Keratinocyte (primary cell): Measurements from ENCODE around the gene RPL38. TPM values are rescaled to one million over a fixed set of nuclear protein-coding genes. Genes with fewer than 3 reads are reported as not detected.

ENCODE experiments used
- DNase-seq: peaks from one replicate; pipeline ENCODE4 v3.0.0-alpha.2; 2011; ENCODE audit warnings: low read depth, missing footprints, low spot score
- FAIRE-seq: peaks from 2 replicates; lab custom pipeline; 2011; peaks lifted over from hg19 to GRCh38; lab: Jason Lieb, UNC
- H2AFZ ChIP-seq: 2 replicates; pipeline ENCODE4 v1.6.0; 2012; ENCODE audit warnings: low read length, control low read depth, inconsistent platforms; ENCODE audit not compliant: control insufficient read depth
- H3K27ac ChIP-seq: 2 replicates; pipeline ENCODE4 v1.5.1; 2011; ENCODE audit warnings: low read length; ENCODE audit not compliant: control insufficient read depth, insufficient read depth
- H3K27me3 ChIP-seq: 3 replicates; pipeline ENCODE4 v1.6.0; 2011; ENCODE audit warnings: low read length; ENCODE audit not compliant: control insufficient read depth, insufficient read depth; ENCODE audit errors: extremely low read depth
- H3K36me3 ChIP-seq, 2 experiments: 2 replicates in 1 of 2; 3 replicates in 1 of 2; pipeline ENCODE4 v1.5.1; 2011; ENCODE audit warnings: low read length in 2 of 2, mild to moderate bottlenecking in 1 of 2; ENCODE audit not compliant: control insufficient read depth in 2 of 2, insufficient read depth in 2 of 2; ENCODE audit errors: extremely low read depth in 1 of 2
- H3K4me1 ChIP-seq: 3 replicates; pipeline ENCODE4 v1.5.1; 2011; ENCODE audit warnings: low read length; ENCODE audit not compliant: control insufficient read depth, insufficient read depth; ENCODE audit errors: extremely low read depth
- H3K4me2 ChIP-seq: 3 replicates; pipeline ENCODE4 v1.6.0; 2011; ENCODE audit warnings: low read depth, low read length; ENCODE audit not compliant: control insufficient read depth, insufficient read depth; ENCODE audit errors: extremely low read depth
- H3K4me3 ChIP-seq, 3 experiments: fragments of 200-600 bp in 1 of 3; sonication (generic) in 1 of 3; 2 replicates in 2 of 3; 3 replicates in 1 of 3; pipeline ENCODE4 v1.5.1; 2011 to 2016; ENCODE audit warnings: low read length in 3 of 3, mild to moderate bottlenecking in 3 of 3, control low read depth in 2 of 3, inconsistent platforms in 1 of 3, low read depth in 1 of 3, mixed read lengths in 1 of 3, mixed run types in 1 of 3, moderate library complexity in 1 of 3; ENCODE audit not compliant: control insufficient read depth in 2 of 3, insufficient read depth in 2 of 3; ENCODE audit errors: extremely low read depth in 1 of 3
- H3K79me2 ChIP-seq: 2 replicates; pipeline ENCODE4 v1.6.0; 2012; ENCODE audit warnings: low read length; ENCODE audit not compliant: control insufficient read depth, insufficient read depth
- H3K9ac ChIP-seq: 3 replicates; pipeline ENCODE4 v1.6.0; 2011; ENCODE audit warnings: low read length; ENCODE audit not compliant: control insufficient read depth, insufficient read depth; ENCODE audit errors: extremely low read depth
- H3K9me1 ChIP-seq: 3 replicates; pipeline ENCODE4 v1.6.0; 2011; ENCODE audit warnings: low read length; ENCODE audit not compliant: control insufficient read depth, insufficient read depth; ENCODE audit errors: extremely low read depth
- H3K9me3 ChIP-seq: 2 replicates; pipeline ENCODE4 v1.5.1; 2012; ENCODE audit warnings: low read depth, low read length; ENCODE audit not compliant: control insufficient read depth
- H4K20me1 ChIP-seq: 3 replicates; pipeline ENCODE4 v1.6.0; 2011; ENCODE audit warnings: low read length; ENCODE audit not compliant: control insufficient read depth, insufficient read depth; ENCODE audit errors: extremely low read depth
- CTCF ChIP-seq, 3 experiments: IDR thresholded peaks in 1 of 3; conservative IDR thresholded peaks in 1 of 3; optimal IDR thresholded peaks in 1 of 3; 2 replicates in 2 of 3; 3 replicates in 1 of 3; pipeline versions ENCODE3 to v1.5.1; 2011; ENCODE audit warnings: low read length in 3 of 3, mild to moderate bottlenecking in 3 of 3, moderate library complexity in 2 of 3, control low read depth in 1 of 3, inconsistent platforms in 1 of 3; ENCODE audit not compliant: insufficient read depth in 2 of 3; ENCODE audit errors: extremely low read depth in 1 of 3
- EZH2 ChIP-seq: IDR thresholded peaks from one replicate; pipeline ENCODE4 v1.6.1; 2012; ENCODE audit warnings: inconsistent platforms, mild to moderate bottlenecking, low read length, moderate library complexity
- dilution Hi-C: fragments of 300-500 bp; cut with MboI; formaldehyde crosslinking; loops from one replicate; pipeline ENCODE4 v1.7.0; 2020; ENCODE audit warnings: low sequenced_read_pairs; ENCODE audit not compliant: extremely low pct_ligation_motif_present
- polyA plus RNA-seq, 5 experiments: library from polyadenylated mRNA; depleted of rRNA in 3 of 5; stranded (reverse) in 3 of 5; stranded (forward) in 1 of 5; unstranded in 1 of 5; fragments of >200 nt; gene quantifications; 1 replicate in 1 of 5; 2 replicates in 3 of 5; 3 replicates in 1 of 5; pipeline versions ENCODE4 v1.2.1 to v1.2.3, GENCODE V29; 2011 to 2012; ENCODE audit warnings: missing spikeins in 2 of 5, low read depth in 1 of 5, low replicate concordance in 1 of 5

The RPL38 gene
- polyA plus RNA-seq, 1 donor (not counting 4 experiments of a cell fraction or from before 2014, with no cell fraction given), result 1,779 TPM

- no peak overlapping the region for H3K9ac ChIP-seq
- FAIRE-seq (no peak), DNase-seq (no peak)
- TF ChIP-seq CTCF (optimal IDR thresholded peaks at IDR 0.05 in 1 of 3, IDR thresholded peaks at IDR 0.05 in 1 of 3, conservative IDR thresholded peaks at IDR 0.05 in 1 of 3; ENCODE audit: extremely low read depth in 1 of 3, insufficient read depth in 2 of 3, low read length in 3 of 3) (no peak), EZH2 (no peak)
- dilution Hi-C loops, result no loop called here
- H3K4me1 ChIP-seq, result no peaks in the 10 kb centered on the region
- no peaks in the 10 kb centered on the region for H3K9me3 ChIP-seq
- no peak overlapping the region for H2AFZ ChIP-seq
- H3K9me1 ChIP-seq, result no peaks in the 10 kb centered on the region
- H3K79me2 ChIP-seq, result no peaks in the 10 kb centered on the region
- no peaks in the 10 kb centered on the region for H3K36me3 ChIP-seq
- H4K20me1 ChIP-seq, result peaks cover 4% of the 10 kb centered on the region
- H3K27me3 ChIP-seq, result peaks cover 9% of the 10 kb centered on the region
- no peak overlapping the region for H3K4me3 ChIP-seq
- H3K4me2 ChIP-seq, result no peak overlapping the region
- H3K27ac ChIP-seq, result no peak overlapping the region
Observed at GRCh38 chr17:74244128-74244527, 40.6 kb downstream of the RPL38 start.

DNA sequence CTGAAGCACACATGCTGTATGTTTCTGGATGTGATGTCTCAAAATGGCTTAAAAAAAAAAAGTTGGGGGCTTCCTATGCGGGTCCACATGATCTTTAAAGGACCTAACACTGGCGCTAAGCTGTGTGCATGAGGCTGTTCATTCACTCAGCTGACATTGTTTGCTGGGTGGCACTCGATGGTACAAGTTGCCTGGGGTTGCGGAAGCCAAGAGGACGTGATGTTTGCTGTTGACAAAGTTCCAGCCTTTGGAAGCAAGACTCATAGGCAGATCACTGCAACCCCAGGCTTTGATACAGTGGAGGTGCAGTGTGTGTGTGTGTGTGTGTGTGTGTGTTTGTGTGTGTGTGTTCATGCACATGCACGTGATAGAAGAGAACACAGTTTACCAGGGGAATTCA, 41.1 kb downstream of the RPL38 start:
- H3K9ac ChIP-seq, result no peak overlapping the region
- no peaks in the 10 kb centered on the region for H3K79me2 ChIP-seq
- no peaks in the 10 kb centered on the region for H3K4me1 ChIP-seq
- no peaks in the 10 kb centered on the region for H3K9me1 ChIP-seq
- H3K4me3 ChIP-seq, result no peak overlapping the region
- H3K36me3 ChIP-seq, result no peaks in the 10 kb centered on the region
- no peaks in the 10 kb centered on the region for H3K9me3 ChIP-seq
- no peak overlapping the region for H3K27ac ChIP-seq
- no peaks in the 10 kb centered on the region for H4K20me1 ChIP-seq
- TF ChIP-seq CTCF (optimal IDR thresholded peaks at IDR 0.05 in 1 of 3, IDR thresholded peaks at IDR 0.05 in 1 of 3, conservative IDR thresholded peaks at IDR 0.05 in 1 of 3; ENCODE audit: extremely low read depth in 1 of 3, insufficient read depth in 2 of 3, low read length in 3 of 3) (no peak), EZH2 (no peak)
- H2AFZ ChIP-seq, result no peak overlapping the region
- FAIRE-seq (no peak), DNase-seq (no peak)
- dilution Hi-C loops, result no loop called here
- H3K27me3 ChIP-seq, result peaks cover 12% of the 10 kb centered on the region
- no peak overlapping the region for H3K4me2 ChIP-seq
